GM12801 (cell line): Measurements from ENCODE around the gene DAGLA.

Source experiments
- CTCF ChIP-seq: IDR thresholded peaks from one replicate; pipeline ENCODE4 v1.5.1; 2011; ENCODE audit warnings: control low read depth; ENCODE audit not compliant: insufficient read length; ENCODE audit errors: extremely low read depth

Gene DAGLA

GRCh38 chr11:61714916-61715315 lies 34.7 kb downstream of the DAGLA start:
- TF ChIP-seq CTCF = no peak

GRCh38 chr11:61715867-61716266 lies 35.7 kb downstream of the DAGLA start:
- TF ChIP-seq CTCF = no peak

GRCh38 chr11:61716478-61717285 lies 36.5 kb downstream of the DAGLA start:
- TF ChIP-seq CTCF = no peak

DNA sequence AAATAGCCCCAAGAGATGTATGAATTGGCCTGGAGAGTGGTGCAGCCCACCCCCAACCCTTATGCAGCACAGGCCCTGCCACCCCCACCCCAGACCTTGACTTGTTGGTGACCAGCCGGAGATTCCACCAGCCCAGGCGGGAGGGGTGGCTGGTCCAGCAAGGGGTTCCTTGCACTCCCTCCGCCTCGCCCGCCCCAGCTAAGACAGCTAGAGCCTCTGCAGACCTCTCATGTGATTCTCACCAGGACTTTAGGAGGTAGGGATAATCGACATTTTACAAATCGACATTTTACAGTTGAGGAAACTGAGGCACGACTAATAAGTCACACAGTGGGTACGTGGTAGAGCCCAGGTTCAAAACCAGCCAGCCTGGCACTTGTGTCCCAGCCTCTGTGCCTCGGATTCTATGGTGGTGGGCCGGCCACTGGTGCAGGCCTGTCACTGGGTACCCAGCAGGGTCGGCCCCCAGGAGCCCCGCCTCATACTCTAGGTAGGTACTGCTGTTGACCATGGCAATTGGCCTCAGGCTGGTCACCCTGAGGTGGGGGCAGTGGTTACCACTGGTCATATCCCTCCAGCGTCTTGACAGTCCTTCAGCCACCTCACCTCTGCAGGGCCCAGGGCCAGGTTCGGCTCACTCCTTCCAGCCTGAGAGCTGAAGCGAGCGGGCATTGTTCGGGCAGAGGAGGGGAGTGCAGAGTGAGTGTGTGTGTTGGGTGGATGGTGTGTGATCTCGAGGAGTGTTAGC lies 37.3 kb downstream of the DAGLA start:
- TF ChIP-seq CTCF = no peak

GRCh38 chr11:61718046-61718531 lies 37.9 kb downstream of the DAGLA start:
- TF ChIP-seq CTCF = no peak

DNA sequence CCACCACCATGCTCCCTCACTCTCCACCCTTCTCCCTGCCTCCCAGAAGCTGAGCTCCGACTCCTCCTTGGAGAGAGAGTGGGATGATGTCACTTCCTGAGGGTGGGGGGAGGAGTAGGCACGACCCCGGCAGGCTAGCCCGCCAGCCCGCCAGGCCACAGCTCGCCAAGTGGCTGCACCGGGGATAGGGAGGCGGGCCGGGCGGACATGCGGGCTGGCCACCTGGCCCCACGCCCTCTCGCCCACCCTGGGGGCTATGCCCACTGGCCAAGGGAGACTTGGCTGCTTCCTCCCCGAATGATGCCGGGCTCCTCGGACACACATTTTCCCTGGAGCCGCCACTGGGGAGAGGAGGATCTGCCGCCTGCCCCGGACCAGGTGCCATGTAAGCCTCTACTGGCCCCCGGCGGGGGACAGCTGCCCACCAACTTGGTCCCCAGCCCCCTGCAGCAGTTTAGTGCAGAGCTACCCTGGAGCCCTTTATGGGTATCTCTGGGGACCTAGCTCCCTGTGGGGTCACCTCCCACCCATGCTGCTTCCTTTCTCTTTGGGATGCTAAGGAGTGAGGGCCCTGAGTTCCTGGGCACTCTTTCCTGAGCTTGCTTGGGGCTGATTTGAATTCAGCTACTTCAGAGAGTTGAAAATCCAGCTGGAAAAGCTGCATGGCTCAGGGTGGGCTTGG lies 38.6 kb downstream of the DAGLA start:
- no peak for TF ChIP-seq CTCF

- no peak for TF ChIP-seq CTCF
Observed at GRCh38 chr11:61719978-61720377, 39.8 kb downstream of the DAGLA start.
